ENCODE measurements around the gene HADHA.

DNA sequence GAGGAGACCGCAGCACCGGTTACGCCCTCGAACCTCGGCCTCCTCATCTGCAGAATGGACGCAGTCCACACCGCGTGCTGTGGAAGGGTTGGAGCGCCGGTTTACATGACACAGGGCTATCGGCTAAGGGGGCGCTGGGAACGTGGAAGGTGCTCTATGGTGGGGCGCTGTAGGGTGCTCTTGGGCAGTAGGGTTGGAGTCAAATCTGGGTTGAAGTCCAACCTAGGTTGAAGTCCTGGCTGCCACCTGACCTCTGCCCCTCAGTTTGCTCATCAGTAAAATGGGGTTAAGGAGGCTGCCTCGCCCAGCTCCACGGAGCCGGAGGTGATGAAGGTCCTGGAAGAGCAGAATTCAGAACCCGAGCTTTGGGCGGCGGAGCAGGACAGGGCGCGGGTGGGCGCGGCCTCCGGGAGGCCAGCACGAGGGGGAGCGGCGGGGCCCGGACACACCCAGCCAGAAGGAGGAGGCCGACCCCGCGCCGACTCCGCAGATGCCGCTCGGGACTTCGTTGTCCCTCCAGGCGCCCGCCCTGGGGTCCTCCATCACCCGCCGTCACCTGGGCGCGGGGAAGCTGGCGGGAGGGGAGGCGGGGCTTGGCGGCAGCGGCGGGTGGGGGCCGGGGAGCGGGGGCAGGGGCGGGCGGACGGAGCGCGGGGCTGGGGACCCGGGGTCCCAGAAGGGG lies 72.1 kb downstream of the HADHA start:
- TF ChIP-seq, protein P1, sequence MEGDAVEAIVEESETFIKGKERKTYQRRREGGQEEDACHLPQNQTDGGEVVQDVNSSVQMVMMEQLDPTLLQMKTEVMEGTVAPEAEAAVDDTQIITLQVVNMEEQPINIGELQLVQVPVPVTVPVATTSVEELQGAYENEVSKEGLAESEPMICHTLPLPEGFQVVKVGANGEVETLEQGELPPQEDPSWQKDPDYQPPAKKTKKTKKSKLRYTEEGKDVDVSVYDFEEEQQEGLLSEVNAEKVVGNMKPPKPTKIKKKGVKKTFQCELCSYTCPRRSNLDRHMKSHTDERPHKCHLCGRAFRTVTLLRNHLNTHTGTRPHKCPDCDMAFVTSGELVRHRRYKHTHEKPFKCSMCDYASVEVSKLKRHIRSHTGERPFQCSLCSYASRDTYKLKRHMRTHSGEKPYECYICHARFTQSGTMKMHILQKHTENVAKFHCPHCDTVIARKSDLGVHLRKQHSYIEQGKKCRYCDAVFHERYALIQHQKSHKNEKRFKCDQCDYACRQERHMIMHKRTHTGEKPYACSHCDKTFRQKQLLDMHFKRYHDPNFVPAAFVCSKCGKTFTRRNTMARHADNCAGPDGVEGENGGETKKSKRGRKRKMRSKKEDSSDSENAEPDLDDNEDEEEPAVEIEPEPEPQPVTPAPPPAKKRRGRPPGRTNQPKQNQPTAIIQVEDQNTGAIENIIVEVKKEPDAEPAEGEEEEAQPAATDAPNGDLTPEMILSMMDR (IDR thresholded peaks at IDR 0.05) = no peak
- TF ChIP-seq EZH2 (IDR thresholded peaks at IDR 0.05; ENCODE audit: borderline replicate concordance, insufficient read depth, low read depth, low read length, poor library complexity, severe bottlenecking) = no peak
